ENCODE measurements around the gene TXNDC8.

TXNDC8 gene

DNA sequence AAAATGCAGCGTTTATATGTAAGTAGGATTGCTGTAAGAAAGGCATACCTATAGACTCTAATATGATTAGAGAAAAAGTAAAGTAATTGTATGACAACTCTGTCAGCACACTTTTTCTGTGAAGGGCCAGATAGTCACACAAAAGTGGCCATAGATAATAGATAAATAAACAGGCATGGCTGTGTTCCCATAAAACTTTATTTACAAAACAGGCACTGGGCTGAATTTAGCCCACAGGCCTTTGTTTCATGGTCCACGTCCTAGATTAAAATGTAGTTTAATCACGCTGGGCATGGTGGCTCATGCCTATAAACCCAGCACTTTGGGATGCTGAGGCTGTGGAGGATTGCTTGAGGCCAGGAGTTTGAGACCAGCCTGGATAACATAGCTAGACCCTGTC, 8.7 kb upstream of the TXNDC8 start:
- Histone ChIP-seq H3K9ac (ENCODE audit: low read depth, low read length) (no peak overlapping the region), H3K36me3 (ENCODE audit: insufficient read depth, low read length) (no peaks in the 10 kb centered on the region), H3K27ac (ENCODE audit: low read depth, low read length) (no peak overlapping the region), H3K27me3 (ENCODE audit: insufficient read depth, low read length) (no peaks in the 10 kb centered on the region), H3K4me3 (ENCODE audit: low read length) (no peak overlapping the region), H3K4me1 (ENCODE audit: insufficient read depth, low read length) (no peaks in the 10 kb centered on the region), H3K9me3 (ENCODE audit: insufficient read depth, low read depth, low read length) (no peaks in the 10 kb centered on the region)
- WGBS: 42% methylated on average over 2 of the region's 3 CpGs

DNA sequence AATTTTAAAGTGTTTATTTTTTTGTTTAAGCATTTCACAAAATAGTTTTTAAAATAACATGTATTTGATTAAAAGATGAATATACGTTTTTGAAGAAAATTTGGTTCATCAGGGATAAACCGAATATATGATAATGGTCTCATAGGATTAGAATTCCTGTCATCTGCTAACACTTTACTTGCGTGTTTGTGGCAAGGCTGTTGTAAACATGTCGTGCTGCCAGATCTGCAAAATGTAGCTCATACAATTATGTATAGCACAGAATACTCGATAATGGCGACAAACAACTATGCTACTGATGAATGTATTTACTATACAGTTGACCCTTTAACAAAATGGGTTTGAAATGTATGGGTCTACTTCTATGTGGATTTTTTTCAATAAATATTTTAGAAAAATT, 7.2 kb upstream of the TXNDC8 start:
- H3K36me3 ChIP-seq (ENCODE audit: insufficient read depth, low read length): no peaks in the 10 kb centered on the region
- no peaks in the 10 kb centered on the region for H3K27me3 ChIP-seq (ENCODE audit: insufficient read depth, low read length)
- H3K9ac ChIP-seq (ENCODE audit: low read depth, low read length): no peak overlapping the region
- no peaks in the 10 kb centered on the region for H3K4me1 ChIP-seq (ENCODE audit: insufficient read depth, low read length)
- 94% methylated on average over 6 of the region's 6 CpGs for WGBS
- H3K9me3 ChIP-seq (ENCODE audit: insufficient read depth, low read depth, low read length): no peaks in the 10 kb centered on the region
- H3K4me3 ChIP-seq (ENCODE audit: low read length): no peak overlapping the region
- no peak overlapping the region for H3K27ac ChIP-seq (ENCODE audit: low read depth, low read length)

DNA sequence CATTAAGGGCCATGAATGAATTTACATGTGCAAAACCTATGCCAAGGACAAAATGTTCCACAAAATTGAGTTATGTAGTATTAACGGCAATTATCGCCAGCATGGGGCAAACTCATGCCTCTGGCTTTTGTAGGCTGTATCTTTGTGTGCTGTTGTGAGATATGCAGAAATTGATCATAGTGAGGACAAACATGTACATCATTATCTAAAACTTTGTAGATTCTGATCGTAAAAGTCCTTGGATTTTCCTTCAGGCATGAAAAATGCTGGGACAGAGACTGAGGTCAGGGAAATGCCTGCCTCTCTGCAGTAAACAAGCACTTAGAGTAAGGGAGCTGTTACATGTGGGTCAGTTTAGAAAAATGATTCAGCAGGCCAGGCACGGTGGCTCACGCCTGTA, 5.9 kb upstream of the TXNDC8 start:
- H3K27ac ChIP-seq (ENCODE audit: low read depth, low read length): no peak overlapping the region
- H3K9me3 ChIP-seq (ENCODE audit: insufficient read depth, low read depth, low read length): no peaks in the 10 kb centered on the region
- H3K36me3 ChIP-seq (ENCODE audit: insufficient read depth, low read length): no peaks in the 10 kb centered on the region
- H3K9ac ChIP-seq (ENCODE audit: low read depth, low read length): no peak overlapping the region
- no peaks in the 10 kb centered on the region for H3K27me3 ChIP-seq (ENCODE audit: insufficient read depth, low read length)
- no peak overlapping the region for H3K4me3 ChIP-seq (ENCODE audit: low read length)
- H3K4me1 ChIP-seq (ENCODE audit: insufficient read depth, low read length): no peaks in the 10 kb centered on the region
- WGBS: 93% methylated on average over 5 of the region's 5 CpGs

DNA sequence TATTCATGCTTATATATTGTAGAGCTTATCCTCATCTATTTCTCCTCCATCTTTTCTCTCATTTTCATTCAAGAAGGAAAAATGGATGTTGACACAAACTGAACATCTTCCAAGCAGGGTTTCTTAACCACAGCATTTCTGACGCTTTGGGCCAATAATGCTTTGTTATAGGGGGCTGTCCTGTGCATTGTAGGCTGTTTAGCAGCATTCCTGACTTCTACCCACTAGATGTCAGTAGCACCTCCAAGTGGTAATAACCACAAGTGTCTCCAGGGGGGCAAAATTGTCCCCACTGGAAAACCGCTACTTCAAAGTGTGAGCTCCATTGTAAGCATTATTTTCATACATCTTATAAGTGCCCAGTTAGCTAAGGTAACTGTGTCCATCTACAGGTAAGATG, 2.6 kb upstream of the TXNDC8 start:
- Histone ChIP-seq H3K9me3 (ENCODE audit: insufficient read depth, low read depth, low read length) (no peaks in the 10 kb centered on the region), H3K27me3 (ENCODE audit: insufficient read depth, low read length) (no peaks in the 10 kb centered on the region), H3K4me3 (ENCODE audit: low read length) (no peak overlapping the region), H3K9ac (ENCODE audit: low read depth, low read length) (no peak overlapping the region), H3K36me3 (ENCODE audit: insufficient read depth, low read length) (no peaks in the 10 kb centered on the region), H3K27ac (ENCODE audit: low read depth, low read length) (no peak overlapping the region), H3K4me1 (ENCODE audit: insufficient read depth, low read length) (no peaks in the 10 kb centered on the region)
- 74% methylated on average over 2 of the region's 2 CpGs for WGBS

DNA sequence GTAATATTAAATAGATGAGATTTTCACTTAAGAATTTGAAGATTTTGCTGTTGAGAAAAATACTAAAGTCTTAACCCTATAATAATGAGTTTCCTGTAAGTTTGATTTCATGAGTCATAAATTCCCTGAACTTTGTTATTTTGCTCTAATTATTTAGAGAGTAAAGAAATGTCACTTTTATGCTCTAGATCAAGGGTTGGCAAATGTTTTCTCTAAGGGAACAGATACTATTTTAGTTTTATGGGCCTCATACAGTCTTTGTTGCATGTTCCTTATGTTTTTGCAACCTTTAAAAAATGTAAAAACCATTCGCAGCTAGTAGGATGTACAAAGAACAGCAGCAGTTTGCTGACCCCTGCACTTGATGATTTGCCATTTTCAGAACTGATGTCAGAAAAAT, 480 bp upstream of the TXNDC8 start:
- H3K9ac ChIP-seq (ENCODE audit: low read depth, low read length): no peak overlapping the region
- no peak overlapping the region for H3K27ac ChIP-seq (ENCODE audit: low read depth, low read length)
- 84% methylated on average over 1 of the region's 1 CpG for WGBS
- no peaks in the 10 kb centered on the region for H3K4me1 ChIP-seq (ENCODE audit: insufficient read depth, low read length)
- no peaks in the 10 kb centered on the region for H3K9me3 ChIP-seq (ENCODE audit: insufficient read depth, low read depth, low read length)
- H3K4me3 ChIP-seq (ENCODE audit: low read length): no peak overlapping the region
- H3K27me3 ChIP-seq (ENCODE audit: insufficient read depth, low read length): no peaks in the 10 kb centered on the region
- H3K36me3 ChIP-seq (ENCODE audit: insufficient read depth, low read length): no peaks in the 10 kb centered on the region

DNA sequence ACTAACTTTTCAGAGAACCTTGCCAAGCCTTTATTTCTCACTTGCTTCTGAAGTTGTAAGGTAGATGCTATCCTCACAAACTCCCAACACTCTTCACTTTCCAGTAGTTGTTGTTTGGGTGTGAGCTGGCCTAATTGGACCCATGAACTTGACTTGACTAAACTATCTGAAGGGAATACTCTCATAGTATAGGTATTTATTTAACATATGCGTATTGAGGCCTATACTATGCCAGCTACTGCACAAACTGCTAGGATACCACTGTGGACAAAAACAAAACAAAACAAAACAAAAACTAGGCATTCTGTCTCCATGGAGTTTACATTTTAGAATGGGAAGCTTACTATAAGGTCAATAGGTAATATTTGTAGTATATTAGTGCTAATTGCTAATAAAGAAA, 1.3 kb downstream of the TXNDC8 start:
- Histone ChIP-seq H3K36me3 (ENCODE audit: insufficient read depth, low read length) (no peaks in the 10 kb centered on the region), H3K4me1 (ENCODE audit: insufficient read depth, low read length) (no peaks in the 10 kb centered on the region), H3K9ac (ENCODE audit: low read depth, low read length) (no peak overlapping the region), H3K4me3 (ENCODE audit: low read length) (no peak overlapping the region), H3K27ac (ENCODE audit: low read depth, low read length) (no peak overlapping the region), H3K27me3 (ENCODE audit: insufficient read depth, low read length) (no peaks in the 10 kb centered on the region), H3K9me3 (ENCODE audit: insufficient read depth, low read depth, low read length) (no peaks in the 10 kb centered on the region)
- no CpG with 5 or more reads among the region's 1 CpG for WGBS

DNA sequence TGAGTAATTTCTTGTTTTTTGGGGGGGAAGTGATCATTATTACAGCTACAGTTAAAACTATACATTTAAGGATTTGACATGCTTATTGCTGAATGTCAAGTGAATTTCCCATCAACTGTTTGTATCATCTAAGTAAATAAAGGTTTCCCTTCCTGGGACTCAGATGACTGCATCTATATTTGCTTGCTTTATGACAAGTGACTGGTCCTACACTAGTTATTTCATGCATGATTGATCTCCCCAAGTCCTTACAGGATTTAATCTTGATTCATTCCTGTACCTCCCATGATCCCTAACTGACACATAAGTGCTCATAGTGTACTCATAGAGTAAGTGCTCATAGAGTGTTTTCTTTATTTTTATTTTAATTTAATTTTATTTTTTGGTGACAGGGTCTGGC, 2.8 kb downstream of the TXNDC8 start:
- H3K9ac ChIP-seq (ENCODE audit: low read depth, low read length): no peak overlapping the region
- no peaks in the 10 kb centered on the region for H3K36me3 ChIP-seq (ENCODE audit: insufficient read depth, low read length)
- no peak overlapping the region for H3K4me3 ChIP-seq (ENCODE audit: low read length)
- no peak overlapping the region for H3K27ac ChIP-seq (ENCODE audit: low read depth, low read length)
- peaks cover 3% of the 10 kb centered on the region; the same call in 1 of the 2 replicates for H3K9me3 ChIP-seq (ENCODE audit: insufficient read depth, low read depth, low read length)
- H3K27me3 ChIP-seq (ENCODE audit: insufficient read depth, low read length): no peaks in the 10 kb centered on the region
- H3K4me1 ChIP-seq (ENCODE audit: insufficient read depth, low read length): no peaks in the 10 kb centered on the region

DNA sequence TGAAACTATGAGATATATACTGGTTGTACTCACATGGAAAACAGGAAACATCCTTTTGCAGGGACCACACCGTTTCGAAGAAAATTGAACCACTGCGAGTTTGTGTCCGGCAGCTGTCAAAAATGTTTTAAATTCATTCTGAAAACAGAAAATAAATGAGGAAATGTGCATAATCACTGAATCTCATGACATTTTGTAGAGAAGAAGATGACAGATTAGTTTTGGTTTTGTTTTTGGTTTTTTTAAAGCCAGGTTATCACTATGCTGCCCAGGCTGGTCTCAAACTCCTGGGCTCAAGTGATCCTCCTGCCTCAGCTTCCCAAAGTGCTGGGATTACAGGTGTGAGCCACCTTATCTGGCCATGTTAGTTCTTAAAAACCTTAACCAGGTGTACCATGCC, 3.5 kb downstream of the TXNDC8 start:
- Histone ChIP-seq H3K4me3 (ENCODE audit: low read length) (no peak overlapping the region), H3K36me3 (ENCODE audit: insufficient read depth, low read length) (no peaks in the 10 kb centered on the region), H3K27ac (ENCODE audit: low read depth, low read length) (no peak overlapping the region), H3K4me1 (ENCODE audit: insufficient read depth, low read length) (no peaks in the 10 kb centered on the region), H3K9me3 (ENCODE audit: insufficient read depth, low read depth, low read length) (peaks cover 3% of the 10 kb centered on the region; the same call in 1 of the 2 replicates), H3K9ac (ENCODE audit: low read depth, low read length) (no peak overlapping the region), H3K27me3 (ENCODE audit: insufficient read depth, low read length) (no peaks in the 10 kb centered on the region)
- 97% methylated on average over 4 of the region's 4 CpGs for WGBS

DNA sequence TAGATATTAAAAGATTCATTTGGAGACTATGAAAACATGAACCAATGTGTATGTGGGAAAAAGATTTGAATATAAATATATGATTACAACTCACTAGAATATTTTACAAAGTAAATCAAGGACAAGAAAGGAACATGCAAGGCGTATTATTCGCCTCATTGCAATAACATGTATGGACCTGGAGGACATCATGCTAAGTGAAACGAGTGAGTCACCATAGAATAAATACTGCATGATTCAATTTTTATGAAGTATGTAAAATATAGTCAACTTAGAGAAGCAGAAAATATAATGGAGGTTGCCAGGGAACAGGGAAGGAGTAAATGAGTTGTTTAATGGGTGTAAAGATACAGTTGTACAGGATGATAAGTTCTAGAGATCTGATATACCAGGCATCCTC, 4.9 kb downstream of the TXNDC8 start:
- Histone ChIP-seq H3K9ac (ENCODE audit: low read depth, low read length) (no peak overlapping the region), H3K36me3 (ENCODE audit: insufficient read depth, low read length) (no peaks in the 10 kb centered on the region), H3K27me3 (ENCODE audit: insufficient read depth, low read length) (no peaks in the 10 kb centered on the region), H3K4me1 (ENCODE audit: insufficient read depth, low read length) (no peaks in the 10 kb centered on the region), H3K4me3 (ENCODE audit: low read length) (no peak overlapping the region), H3K9me3 (ENCODE audit: insufficient read depth, low read depth, low read length) (peaks cover 3% of the 10 kb centered on the region; the same call in 1 of the 2 replicates), H3K27ac (ENCODE audit: low read depth, low read length) (no peak overlapping the region)
- WGBS: 93% methylated on average over 3 of the region's 3 CpGs

DNA sequence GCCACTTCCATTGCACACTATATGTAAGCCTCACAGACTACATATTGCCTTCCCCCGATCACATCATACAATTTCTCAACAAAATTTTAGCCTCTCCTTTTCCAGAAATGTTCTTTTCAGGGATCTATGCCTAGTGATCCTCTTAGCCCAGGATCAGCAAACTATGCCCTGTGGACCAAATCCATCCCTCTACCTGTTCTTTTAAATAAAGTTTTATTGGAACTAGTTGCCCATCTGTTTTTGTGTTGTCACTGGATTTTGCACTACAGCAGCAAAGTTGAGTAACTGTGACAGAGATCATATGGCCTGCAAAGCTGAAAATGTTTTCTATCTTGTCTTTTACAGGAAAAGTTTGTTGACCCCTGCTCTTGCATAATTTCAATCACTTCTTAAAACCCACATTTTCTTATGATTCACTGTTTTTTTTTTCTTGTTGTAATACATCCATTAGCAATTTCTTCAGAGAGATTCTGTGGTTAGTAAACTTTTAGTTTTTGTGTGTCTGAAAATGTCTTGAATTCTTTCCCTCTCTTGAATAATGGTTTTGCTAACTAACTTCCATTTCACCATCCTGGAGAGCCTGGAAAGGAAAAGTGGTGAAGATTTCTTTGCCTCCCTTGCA, 7.1 kb downstream of the TXNDC8 start:
- Histone ChIP-seq H3K36me3 (ENCODE audit: insufficient read depth, low read length) (no peaks in the 10 kb centered on the region), H3K9ac (ENCODE audit: low read depth, low read length) (no peak overlapping the region), H3K4me3 (ENCODE audit: low read length) (no peak overlapping the region), H3K27me3 (ENCODE audit: insufficient read depth, low read length) (no peaks in the 10 kb centered on the region), H3K27ac (ENCODE audit: low read depth, low read length) (no peak overlapping the region), H3K4me1 (ENCODE audit: insufficient read depth, low read length) (no peaks in the 10 kb centered on the region), H3K9me3 (ENCODE audit: insufficient read depth, low read depth, low read length) (peaks cover 3% of the 10 kb centered on the region; the same call in 1 of the 2 replicates)
- 95% methylated on average over 1 of the region's 1 CpG for WGBS

DNA sequence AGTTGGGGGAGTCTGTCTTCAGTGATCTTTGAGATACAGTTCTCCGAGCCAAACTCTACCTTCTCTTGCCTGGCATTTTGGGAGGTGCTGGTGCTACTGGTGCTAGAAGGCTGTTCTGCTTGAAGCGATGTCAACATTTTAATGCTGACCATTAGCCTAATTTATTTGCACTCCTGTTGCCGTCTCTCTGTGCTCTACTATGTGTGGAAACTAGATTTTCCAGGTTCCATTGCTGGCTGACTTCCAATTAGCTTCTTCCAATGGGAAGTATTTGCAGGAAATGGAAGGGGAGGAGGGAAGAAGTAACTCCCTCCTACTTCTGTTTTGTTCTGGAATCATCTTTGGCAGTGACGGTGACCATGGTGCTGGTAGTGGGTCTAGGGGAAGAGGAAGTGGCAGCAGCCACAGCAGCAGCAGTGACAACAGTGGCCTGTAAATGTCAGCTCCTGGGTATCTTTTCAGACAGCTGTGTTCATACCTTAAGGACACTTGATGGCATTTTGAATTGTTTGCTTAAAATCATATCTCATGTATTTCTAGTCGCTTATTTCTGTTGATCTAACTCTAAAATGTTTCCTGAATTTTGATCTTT, 7.9 kb downstream of the TXNDC8 start:
- Histone ChIP-seq H3K4me3 (ENCODE audit: low read length) (no peak overlapping the region), H3K9ac (ENCODE audit: low read depth, low read length) (no peak overlapping the region), H3K9me3 (ENCODE audit: insufficient read depth, low read depth, low read length) (peaks cover 3% of the 10 kb centered on the region; the same call in 1 of the 2 replicates), H3K27me3 (ENCODE audit: insufficient read depth, low read length) (no peaks in the 10 kb centered on the region), H3K27ac (ENCODE audit: low read depth, low read length) (no peak overlapping the region), H3K4me1 (ENCODE audit: insufficient read depth, low read length) (no peaks in the 10 kb centered on the region), H3K36me3 (ENCODE audit: insufficient read depth, low read length) (no peaks in the 10 kb centered on the region)
- WGBS: 95% methylated on average over 5 of the region's 5 CpGs

DNA sequence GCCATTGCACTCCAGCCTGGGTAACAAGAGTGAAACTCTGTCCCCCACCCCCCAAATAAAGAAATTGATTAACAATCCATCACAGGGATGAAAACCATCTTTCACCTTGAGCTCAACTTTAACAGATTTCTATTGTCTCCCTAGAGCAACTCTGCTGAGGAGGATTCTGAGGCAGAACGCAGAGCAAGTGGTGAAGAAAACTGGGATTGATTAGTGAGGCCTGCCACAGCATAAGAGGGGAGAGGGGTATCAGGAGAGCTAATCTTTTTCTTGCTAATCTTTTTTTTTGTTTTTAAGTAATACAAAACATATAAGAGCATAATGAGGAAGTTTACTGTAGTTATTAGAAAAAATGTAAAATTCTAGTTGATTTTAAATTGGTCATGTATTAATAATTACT, 8.9 kb downstream of the TXNDC8 start:
- WGBS: 65% methylated on average over 1 of the region's 1 CpG
- Histone ChIP-seq H3K9ac (ENCODE audit: low read depth, low read length) (no peak overlapping the region), H3K27me3 (ENCODE audit: insufficient read depth, low read length) (no peaks in the 10 kb centered on the region), H3K27ac (ENCODE audit: low read depth, low read length) (no peak overlapping the region), H3K36me3 (ENCODE audit: insufficient read depth, low read length) (no peaks in the 10 kb centered on the region), H3K9me3 (ENCODE audit: insufficient read depth, low read depth, low read length) (peaks cover 3% of the 10 kb centered on the region; the same call in 1 of the 2 replicates), H3K4me3 (ENCODE audit: low read length) (no peak overlapping the region), H3K4me1 (ENCODE audit: insufficient read depth, low read length) (no peaks in the 10 kb centered on the region)
